GM10266 (cell line): ENCODE data around the gene PRPF31.

Experiments
- DNase-seq: peaks from one replicate; pipeline ENCODE4 v3.0.0; 2012; ENCODE audit errors: extremely low spot score
- TF ChIP-seq, protein P1 (sequence below): IDR thresholded peaks from 2 replicates; pipeline ENCODE4 v1.5.1; 2012; ENCODE audit warnings: mild to moderate bottlenecking, low read depth; ENCODE audit not compliant: control insufficient read depth, insufficient read depth; ENCODE audit errors: missing control alignments

PRPF31 gene

DNA sequence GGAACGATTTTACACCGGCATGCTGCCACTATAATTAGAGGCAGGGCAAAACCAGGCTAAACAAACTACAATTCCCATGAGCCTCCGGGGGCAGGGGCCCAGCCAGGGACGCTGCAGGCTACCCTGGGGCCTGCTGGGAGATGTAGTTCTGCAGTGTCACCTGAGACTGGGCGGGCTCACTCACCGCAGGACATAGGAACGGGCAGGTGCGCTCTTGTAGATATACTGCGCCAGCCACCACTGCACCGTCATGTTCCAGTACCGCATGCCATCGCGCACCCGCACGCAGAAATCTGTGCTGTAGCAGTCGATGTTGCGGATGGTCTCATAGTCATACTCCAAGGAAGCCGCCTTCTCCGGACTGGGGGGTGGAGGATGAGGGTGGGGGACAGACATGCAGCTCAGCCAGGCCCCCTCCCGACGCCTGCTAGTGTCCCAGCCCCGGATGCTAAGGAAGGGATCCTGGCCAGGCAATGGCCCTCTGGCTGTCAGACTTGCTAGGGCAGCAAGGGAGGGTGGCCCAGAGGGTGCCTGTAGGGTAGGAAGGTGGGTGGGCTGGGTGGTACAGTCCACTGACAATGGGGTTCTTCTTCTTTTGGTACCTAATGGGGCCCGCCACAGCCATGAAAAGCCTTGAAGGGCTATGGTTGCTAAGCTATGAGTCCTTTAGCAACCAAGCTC lies 63.2 kb downstream of the PRPF31 start:
- TF ChIP-seq, protein P1, sequence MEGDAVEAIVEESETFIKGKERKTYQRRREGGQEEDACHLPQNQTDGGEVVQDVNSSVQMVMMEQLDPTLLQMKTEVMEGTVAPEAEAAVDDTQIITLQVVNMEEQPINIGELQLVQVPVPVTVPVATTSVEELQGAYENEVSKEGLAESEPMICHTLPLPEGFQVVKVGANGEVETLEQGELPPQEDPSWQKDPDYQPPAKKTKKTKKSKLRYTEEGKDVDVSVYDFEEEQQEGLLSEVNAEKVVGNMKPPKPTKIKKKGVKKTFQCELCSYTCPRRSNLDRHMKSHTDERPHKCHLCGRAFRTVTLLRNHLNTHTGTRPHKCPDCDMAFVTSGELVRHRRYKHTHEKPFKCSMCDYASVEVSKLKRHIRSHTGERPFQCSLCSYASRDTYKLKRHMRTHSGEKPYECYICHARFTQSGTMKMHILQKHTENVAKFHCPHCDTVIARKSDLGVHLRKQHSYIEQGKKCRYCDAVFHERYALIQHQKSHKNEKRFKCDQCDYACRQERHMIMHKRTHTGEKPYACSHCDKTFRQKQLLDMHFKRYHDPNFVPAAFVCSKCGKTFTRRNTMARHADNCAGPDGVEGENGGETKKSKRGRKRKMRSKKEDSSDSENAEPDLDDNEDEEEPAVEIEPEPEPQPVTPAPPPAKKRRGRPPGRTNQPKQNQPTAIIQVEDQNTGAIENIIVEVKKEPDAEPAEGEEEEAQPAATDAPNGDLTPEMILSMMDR, result no peak
- no peak for DNase-seq

DNA sequence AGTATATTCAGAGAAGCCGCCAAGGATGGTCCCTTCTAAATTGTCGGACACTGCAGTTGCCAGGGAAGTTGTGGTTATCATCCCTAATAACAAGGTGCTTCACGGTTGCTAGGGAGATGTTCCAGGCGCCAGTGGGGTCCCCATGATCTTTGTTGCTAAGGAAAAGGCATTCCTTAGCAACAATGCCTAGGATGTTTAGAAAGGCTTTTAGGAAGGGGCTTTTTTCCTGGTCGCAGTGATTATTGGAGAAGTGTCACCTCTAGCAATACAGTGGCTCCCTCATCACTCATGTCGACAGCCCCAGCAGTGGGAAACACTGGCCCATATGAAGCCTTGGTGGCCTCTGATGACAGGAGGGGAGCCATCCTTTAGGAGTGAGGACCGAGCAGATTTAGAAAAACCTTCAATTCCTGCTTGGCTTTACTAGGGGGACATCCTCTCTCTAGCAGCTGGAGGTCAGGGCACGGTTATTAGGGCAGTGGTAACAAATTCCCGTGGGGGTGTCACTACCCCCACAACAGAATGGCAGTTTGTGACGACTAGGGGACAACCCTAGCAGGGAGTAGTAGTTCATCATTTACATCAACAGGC lies 63.8 kb downstream of the PRPF31 start:
- TF ChIP-seq, protein P1, result no peak

GRCh38 chr19:54179921-54180461 lies 64.4 kb downstream of the PRPF31 start:
- TF ChIP-seq, protein P1, result peak; percentile 22
- no peak for DNase-seq

More for the DNA sequence above, 63.8 kb downstream of the PRPF31 start:
- no peak for DNase-seq

GRCh38 chr19:54180691-54181091 lies 65.1 kb downstream of the PRPF31 start:
- DNase-seq, result no peak
- TF ChIP-seq, protein P1, result no peak
